GM21529 (cell line): ENCODE measurements around the gene RUSF1.
"Not testable (repeated sequence)": the region's sequence is repeated elsewhere in the genome, so short reads cannot be mapped to it uniquely, and the experiment has no call there.

Experiments used
- ATAC-seq: cut with Tn5 transposase; IDR thresholded peaks from one replicate; pipeline ENCODE4 v1.9.1; 2021; ENCODE audit not compliant: unreplicated experiment

Gene RUSF1

DNA sequence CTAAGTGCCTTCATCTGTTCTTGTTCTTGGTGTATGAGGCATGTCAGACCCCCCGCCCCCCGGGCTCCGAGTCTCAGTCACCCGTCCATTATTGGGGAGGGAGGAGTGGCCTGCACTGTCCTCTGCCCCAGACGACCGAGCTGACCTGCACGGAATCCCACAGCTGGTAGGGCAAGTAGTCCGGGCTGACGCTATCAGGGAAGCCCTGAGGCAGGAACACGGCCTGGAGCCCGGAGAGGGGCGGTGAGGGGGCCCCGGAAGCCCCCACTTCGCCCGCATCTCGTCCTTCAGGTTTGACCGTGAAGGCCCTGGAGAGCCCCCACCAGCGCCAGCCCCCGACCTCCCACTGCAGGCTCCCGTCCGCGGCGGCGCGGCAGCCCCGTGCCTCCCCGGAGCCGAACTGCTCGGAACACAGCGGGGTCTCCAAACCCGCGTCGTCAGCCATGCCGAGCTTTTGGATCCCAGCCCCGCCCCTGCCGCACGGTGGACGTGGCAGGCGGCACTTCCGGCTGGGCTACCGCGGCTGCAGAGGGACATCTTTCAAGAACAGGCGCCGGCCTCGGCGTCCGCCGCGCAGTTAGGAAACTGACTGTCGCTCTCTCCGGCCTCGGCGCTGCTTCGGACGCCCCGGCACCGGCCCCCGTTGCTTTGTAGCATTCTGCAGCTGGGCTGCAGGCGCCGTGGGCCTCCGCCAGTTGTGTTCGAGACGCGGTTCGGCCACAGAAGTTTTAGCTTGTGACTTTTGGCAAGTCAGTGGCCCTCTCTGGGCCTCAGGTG is at the start of gene RUSF1:
Gene RUSF1, minus strand, starts transcription at position 463 of the 777 bp plus-strand sequence. Its CDS starts 18 bp downstream, at position 445.
- peak; percentile 91 for ATAC-seq

DNA sequence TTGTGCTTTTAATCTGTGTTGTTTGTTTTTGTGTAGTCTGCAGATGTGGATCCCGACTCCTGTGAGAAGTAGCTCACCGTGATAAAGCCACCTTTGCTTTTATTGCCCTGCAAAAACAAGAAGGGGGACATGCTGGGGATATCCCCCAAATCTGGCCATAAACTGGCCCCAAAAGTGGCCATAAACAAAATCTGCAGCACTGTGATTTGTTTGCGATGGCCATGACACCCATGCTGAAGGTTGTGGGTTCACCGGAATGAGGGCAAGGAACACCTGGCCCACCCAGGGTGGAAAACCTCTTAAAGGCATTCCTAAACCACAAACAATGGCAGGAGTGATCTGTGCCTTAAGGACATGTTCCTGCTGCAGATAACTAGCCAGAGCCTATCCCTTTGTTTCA is 34.6 kb upstream of the RUSF1 start:
- ATAC-seq: no peak

DNA sequence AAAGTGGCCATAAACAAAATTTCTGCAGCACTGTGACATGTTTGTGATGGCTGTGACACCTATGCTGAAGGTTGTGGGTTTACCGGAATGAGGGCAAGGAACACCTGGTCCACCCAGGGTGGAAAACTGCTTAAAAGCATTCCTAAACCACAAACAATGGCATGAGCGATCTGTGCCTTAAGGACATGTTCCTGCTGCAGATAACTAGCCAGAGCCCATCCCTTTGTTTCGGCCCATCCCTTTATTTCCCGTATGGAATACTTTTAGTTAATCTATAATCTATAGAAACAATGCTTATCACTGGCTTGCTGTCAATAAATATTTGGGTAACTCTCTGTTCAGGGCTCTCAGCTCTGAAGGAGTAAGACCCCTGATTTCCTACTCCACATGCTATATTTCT is 31.6 kb upstream of the RUSF1 start:
- not testable (repeated sequence) for ATAC-seq

DNA sequence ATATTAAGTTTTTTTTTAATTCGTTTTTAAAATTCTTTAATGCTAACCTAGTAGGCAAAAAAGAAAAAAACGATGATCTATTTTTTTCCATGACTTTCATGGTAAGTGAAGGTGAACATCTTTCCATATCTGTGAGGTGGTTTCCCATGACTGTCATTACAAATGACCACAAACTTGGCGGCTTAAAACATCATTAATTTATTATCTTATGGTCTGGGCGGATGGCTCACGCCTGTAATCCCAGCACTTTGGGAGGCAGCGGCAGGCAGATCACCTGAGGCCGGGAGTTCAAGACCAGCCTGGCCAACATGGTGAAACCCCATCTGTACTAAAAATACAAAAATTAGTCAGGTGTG is 30.0 kb upstream of the RUSF1 start:
- not testable (repeated sequence) for ATAC-seq

DNA sequence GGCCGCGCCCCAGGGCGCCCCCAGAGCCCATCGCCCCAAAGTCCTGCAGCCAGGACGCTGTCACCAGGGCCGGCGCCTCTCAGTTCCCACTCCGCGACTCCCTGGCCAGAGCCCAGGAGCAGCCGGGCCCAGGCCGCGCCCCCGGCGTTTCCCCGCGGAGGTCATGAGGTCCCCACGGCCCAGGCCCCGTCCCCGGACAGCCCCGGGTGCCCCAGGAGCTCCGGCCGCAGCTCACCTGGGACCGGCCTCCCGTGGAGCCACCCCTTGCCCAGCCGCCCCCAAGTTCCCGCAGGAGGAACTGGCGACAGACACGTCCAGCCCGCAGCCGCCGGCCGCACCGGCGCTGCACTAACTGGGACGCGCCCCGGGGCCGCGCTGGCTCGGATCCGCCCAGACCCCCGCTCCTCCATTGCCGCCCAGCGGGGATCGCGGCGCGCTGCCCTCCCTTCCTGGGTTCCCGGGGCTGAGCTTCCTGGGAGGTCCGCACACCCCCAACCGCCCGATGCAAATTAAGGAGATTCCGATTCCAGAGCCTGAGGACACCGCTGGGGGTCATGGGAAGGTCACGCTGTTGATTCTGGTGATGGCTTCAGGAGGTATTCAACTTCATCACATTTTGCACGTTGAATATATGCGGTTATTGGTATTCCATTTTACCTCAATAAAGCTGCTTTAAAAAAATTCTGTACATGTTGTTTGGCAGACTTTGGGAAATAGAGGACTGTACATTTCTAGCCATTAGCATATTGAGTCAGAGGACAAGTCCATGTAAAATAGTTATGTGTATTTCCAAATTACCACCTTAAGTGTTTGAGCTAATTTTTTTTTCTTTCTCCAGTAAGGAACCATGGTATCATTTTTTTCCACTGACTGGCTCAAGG is 29.4 kb upstream of the RUSF1 start:
- ATAC-seq: no peak

DNA sequence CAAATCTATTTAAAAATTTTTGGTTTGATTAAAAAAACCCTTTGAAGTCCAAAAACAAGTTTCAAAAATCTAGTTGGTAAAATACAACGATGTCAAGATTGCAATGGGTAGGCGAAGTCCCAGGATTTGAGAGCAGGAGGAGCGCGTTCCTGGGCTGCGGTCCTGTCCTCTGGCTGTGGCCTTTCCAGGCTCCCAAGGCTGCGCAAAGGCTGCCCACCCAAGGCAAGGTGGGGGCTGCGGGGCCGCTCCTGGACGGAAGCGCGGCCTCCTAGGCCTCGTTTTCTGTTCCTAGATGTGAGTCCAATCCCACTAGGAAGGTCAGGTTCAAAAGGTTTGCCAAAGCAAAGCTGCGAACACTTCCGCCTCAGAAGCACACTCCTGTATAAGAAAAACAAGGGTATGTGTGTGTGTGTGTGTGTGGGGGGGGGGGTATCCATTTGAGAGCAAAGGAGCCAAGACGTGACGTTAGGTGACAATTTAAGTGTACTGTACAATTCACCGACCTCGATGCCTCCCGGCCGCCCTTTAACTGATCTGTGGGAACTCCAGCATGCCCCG is 28.7 kb upstream of the RUSF1 start:
- no peak for ATAC-seq

DNA sequence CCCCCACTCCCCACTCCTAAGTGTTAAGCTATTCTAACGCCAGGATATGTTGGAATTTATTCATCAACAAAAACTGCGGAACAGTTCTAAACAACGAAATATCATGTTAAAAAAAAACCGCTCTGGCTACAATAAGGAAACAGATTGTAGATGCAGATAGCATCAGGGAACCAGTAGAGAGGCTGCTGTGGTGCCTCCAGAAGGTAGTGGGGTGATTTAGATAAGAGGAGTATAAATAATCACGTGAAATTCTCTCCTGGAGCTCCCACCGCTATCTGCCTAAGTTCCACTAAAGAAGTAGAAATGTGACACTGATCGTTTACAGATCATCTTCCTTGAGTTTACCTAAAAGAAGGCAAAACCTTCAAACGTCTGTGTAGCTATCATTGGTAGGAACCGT is 27.5 kb upstream of the RUSF1 start:
- ATAC-seq: no peak

DNA sequence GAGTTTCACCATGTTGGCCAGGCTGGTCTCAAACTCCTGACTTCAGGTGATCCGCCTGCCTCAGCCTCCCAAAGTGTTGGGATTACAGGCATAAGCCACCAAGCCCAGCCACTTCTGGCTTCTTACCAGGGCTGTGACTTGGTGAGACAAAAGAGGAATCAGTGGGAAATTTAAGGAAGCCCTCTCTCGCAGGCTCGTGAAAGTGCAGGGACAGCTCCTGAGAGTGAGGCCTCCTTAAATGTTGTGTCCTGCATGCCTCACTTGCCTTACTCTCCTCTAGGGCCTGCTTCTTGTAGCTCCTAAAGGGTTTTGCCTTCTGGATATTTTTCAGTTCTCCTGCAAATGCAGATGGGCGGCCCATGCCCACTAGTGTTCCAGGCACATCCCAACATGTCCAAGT is 24.7 kb upstream of the RUSF1 start:
- no peak for ATAC-seq

DNA sequence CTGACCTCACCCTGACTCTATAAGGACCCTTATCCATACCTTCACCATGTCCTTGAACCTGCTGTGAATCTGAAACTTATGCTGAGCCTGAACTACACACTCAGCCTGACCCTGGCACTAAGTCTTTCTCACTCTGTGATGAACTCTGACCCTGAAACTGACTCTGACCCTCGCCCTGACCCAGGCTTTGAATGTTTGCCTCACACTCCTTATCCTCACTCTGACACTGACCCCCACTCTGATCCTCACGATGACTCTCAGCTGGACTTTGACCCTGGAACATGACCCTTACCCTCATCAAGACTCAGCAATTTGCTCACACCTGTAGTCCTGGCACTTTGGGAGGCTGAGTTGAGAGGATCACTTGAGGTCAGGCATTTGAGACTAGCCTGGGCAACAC is 23.9 kb upstream of the RUSF1 start:
- ATAC-seq: no peak

DNA sequence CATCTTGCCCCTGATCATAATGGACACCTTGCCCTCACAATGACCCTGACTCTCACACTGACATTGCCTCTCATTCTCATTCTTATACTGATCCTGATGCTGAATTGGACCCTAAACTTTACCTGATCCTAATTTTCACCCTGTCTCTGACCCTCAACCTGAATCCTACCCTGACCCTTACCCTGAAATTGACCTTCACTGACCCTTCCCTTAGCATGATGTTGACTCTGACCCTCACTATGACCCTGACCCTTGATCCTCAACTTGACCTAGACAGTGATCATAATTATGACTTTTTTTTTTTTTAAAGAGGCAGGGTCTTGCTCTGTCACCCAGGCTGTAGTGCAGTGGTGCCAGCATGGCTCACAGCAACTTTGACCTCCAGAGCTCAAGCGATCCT is 22.9 kb upstream of the RUSF1 start:
- no peak for ATAC-seq

DNA sequence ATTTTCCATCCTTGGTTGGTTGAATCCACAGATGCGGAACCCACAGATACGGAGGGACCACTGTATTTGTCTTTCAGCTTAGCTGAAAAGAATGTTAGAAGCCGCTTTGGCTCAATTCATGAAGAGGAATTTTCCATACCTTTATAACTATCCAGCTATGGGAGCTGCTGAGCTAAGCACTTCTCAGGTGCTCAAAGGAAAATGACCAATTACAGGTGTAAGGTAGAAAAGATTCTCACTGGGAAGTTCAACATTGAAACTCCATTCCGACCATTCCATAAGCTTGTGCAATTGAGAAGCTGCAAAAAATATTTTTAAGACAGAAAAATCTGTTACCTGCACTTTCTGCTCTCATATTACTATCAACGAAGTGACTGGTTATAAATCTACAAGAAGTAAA is 22.2 kb upstream of the RUSF1 start:
- no peak for ATAC-seq

DNA sequence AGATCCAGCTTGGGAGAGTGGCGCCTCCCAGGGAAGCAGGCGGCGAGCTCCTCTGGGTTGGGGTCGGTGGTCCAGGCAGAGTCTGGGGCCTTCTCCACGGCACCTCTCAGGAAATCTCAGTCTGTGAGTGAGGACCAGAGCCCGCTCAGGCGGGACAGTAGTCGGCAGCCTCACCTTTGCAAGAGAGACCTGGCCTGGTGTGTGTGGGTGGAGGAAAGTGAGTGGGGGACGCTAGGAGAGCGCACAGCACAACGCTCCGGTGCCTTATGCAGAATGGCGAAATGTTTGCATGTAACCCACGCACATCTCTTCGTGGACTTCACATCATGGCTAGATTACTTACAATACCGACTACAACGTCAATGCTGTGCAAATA is 21.7 kb upstream of the RUSF1 start:
- no peak for ATAC-seq

DNA sequence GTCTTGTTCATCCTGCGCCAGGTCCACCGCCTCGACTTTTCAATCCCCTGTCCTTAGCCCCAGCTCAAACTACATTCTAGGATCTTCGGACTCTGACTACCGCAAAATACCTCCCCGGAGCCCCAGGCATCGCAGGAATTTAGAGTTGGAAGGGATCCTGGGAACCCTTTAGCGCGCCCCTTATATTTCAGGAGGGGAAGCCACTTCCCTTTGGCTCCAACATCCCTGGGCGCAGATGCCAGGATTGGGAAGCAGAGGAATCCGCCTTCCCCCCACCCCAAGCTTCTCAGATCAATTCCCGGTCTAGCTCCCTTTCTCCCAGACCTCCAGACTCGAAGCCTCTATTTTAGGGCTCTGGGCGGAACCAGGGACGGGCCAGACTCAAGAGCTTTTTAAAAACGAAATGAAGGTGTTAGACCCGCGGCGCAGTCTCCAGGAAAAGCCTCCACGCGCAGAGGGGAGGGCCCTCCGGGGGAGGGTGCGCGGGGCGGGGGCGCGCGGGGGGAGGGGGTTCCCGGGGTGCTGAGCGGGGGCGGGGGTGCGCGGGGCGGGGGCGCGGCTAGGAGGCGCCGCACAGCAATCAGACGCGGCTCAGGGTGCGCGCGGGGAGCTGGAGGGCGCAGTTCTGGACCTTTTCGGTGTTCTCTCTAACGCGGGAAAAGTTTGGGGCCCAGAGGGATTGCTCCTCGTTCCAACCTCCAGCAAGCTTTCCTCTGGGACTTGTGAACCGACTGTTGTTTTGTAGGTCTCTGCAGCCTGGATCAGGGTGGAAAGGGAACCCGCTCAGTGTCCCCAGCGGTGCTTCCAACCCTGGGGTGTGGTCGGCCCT is 21.1 kb upstream of the RUSF1 start:
- ATAC-seq: no peak

DNA sequence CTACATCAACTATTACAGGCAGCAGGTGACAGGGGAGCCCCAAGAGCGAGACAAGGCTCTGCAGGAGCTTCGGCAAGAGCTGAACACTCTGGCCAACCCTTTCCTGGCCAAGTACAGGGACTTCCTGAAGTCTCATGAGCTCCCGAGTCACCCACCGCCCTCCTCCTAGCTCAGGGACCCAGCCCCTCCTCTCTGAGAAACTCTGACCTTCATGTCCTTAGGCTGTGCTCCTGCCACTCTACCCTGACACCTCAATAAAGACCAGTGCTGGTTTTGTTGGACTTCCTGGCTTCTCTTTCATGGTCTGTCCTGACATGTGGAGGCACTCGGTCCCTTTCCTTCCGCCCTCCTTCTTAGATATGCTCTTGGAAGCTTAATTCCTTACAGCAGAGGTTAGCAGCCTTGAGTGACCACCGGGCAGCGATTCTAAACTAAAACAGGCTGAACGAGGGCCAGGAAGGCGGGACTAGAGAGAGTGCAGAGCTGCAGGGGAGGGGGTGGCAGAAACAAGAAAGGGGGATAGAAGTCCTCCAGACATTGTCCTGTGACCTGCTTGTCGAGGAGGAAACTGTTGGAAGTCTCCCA is 20.4 kb upstream of the RUSF1 start:
- ATAC-seq: no peak

DNA sequence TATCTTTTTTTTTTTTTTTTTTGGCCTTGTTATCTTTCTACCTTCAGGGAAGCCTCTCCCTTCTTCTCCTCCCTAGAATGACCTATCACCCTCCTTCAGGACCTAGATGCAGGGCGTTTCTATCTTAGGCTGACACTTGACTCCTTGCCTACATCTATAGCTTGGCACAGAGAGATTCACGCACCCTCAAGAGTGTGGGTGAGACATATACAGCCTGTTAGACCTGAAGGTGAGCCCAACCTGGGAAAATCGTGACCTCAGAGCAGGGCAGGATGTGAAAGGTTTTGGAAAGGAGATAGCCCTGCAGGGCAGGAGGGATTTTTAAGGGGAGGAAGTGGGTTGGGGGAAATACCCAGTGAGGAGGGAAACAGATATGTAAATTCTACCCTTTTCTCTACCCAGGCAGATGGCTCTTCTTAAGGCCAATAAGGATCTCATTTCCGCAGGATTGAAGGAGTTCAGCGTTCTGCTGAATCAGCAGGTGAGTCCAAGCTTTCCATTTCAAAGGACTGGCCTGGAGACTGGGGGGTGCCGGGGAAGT is 19.6 kb upstream of the RUSF1 start, which contains the start of gene AHSP:
Gene AHSP, plus strand, starts transcription at position 167 of the 541 bp plus-strand sequence. Its CDS starts 240 bp downstream, at position 407.
- ATAC-seq: no peak

DNA sequence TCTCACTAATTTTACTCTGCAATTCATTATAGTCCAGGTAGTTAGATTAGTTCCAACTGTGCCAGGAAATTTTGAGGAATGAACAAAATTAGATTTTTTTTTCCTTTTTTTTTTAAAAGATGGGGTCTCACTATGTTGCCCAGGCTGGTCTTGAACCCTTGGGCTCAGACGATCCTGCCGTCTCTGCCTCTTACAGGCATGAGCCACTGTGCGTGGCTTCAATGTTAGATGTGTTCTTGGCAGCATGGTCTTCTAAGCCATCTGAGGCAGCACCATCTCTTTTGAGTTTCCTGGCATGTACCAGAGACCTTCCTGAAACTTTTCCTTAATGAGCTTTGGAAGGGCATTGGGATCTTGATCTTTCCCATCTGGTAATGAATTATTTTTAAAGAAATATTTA is 16.9 kb upstream of the RUSF1 start:
- ATAC-seq: no peak

DNA sequence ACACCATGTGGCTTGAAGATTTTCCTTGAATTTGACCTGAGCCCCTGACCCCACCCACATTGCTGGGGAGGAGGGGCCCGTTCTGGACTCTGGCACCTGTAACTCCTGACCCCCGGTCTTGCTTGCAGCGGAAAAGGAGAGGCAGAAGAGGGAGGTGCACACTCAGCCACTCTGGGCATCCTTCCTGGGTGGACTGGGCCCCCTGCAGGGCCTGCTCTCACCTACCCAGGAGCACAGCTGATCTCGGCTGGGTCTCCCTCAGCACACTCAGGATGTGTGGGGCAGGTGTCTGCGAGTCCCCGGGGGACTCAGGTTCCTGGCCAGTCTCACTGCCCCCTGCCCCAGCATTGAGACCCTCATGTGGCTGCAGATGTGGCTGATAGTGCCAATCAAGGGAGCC is 15.6 kb upstream of the RUSF1 start:
- ATAC-seq: not testable (repeated sequence)

DNA sequence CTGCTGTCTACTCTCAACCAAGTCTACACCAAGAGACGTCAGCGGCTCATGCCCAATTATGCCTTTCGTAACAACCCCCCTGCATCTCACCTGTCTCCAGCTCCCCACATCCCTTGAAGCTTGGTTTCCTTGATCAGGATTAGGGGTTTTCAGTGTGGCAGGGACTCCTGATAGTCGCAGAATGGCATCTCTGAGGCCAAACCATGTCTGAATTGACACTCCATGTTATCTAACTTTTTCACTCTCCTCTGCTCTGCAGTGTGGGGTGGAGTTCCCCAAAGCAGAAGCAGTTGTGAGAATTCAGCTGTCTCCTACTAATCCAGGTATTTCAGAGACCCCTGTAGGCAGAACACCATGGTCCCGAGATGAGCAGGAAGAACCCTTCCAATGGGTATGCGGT is 13.9 kb upstream of the RUSF1 start:
- ATAC-seq: no peak

DNA sequence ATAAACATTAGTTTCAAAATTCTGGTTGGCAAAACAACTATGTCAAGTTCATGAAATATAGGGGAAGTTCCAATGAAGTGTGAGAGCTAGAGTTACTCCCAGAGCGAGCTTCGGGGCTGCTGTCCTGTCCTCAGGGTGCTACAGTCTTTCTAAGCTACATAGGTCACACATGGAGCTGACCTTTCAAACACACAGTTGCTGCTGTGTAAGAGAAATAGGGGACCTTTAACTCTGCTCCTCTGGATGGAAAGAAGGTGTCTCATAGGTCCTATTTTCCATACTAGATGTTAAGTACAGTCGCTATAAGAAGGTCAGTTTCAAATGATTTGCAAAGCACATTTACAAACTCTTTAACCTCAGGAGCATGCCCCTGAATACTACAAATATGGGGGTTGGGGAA is 13.2 kb upstream of the RUSF1 start:
- ATAC-seq: no peak

DNA sequence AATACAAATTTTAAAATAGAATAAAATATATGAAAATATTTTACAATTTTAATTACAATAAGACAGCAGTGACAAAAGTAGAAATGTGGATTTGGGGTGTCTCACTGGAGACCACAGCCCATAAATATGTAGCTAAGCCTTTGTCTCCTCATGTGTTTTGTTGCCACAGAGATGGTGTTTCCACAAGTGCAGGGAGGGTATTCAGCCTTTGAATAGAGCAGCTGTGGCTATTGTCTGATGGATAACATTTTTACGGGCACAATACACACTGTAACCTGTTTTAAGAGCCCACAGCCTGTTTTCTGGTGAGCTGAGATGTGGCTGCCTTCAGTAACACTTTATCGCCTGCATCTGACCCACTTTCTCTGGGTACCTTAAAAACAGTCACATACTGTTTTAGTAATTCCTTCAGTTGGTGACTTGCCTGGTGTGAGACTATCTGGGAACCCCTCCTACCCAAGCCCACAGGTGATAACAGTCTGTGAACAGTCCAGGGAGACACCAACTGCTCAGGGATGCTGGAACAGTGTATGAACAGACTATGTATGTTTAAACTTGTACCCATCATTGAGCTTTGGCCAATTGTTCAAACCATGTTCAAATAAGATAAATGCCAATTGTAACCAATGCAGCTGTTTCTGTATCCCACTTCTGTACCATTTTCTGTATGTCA is 11.7 kb upstream of the RUSF1 start:
- no peak for ATAC-seq
